ENCODE measurements around the gene BBLN.
"Not testable (repeated sequence)": the region's sequence is repeated elsewhere in the genome, so short reads cannot be mapped to it uniquely, and the experiment has no call there.

The BBLN gene

GRCh38 chr9:128163523-128164306 lies 3.6 kb downstream of the BBLN start:
- no peak for DNase-seq

GRCh38 chr9:128164307-128164885 lies 4.3 kb downstream of the BBLN start:
- no peak for DNase-seq

GRCh38 chr9:128166169-128166568 lies 6.1 kb downstream of the BBLN start:
- no peak for DNase-seq

GRCh38 chr9:128167209-128167608 lies 7.1 kb downstream of the BBLN start:
- DNase-seq: no peak

GRCh38 chr9:128168731-128169308 lies 8.8 kb downstream of the BBLN start:
- DNase-seq: no peak

GRCh38 chr9:128169492-128169891 lies 9.4 kb downstream of the BBLN start:
- no peak for DNase-seq

- DNase-seq: no peak
These were observed 9.9 kb downstream of the BBLN start for GRCh38 chr9:128169925-128170324.

GRCh38 chr9:128174062-128174461 lies 14.0 kb downstream of the BBLN start:
- DNase-seq: no peak

GRCh38 chr9:128175102-128175563 lies 15.1 kb downstream of the BBLN start:
- DNase-seq: no peak

- no peak for DNase-seq
These were observed 15.7 kb downstream of the BBLN start for GRCh38 chr9:128175726-128176125.

GRCh38 chr9:128178806-128179431 lies 18.9 kb downstream of the BBLN start:
- DNase-seq: no peak

- DNase-seq: no peak
These were observed 19.9 kb downstream of the BBLN start for GRCh38 chr9:128180001-128180400.

GRCh38 chr9:128180447-128180846 lies 20.4 kb downstream of the BBLN start:
- DNase-seq: no peak

GRCh38 chr9:128181480-128181879 lies 21.4 kb downstream of the BBLN start:
- not testable (repeated sequence) for DNase-seq

- no peak for DNase-seq
These were observed 23.0 kb downstream of the BBLN start for GRCh38 chr9:128182893-128183588.

- no peak for DNase-seq
These were observed 26.2 kb downstream of the BBLN start for GRCh38 chr9:128185979-128186965.

GRCh38 chr9:128187361-128187760 lies 27.3 kb downstream of the BBLN start:
- no peak for DNase-seq

- DNase-seq: no peak
These were observed 28.1 kb downstream of the BBLN start for GRCh38 chr9:128188209-128188608.

GRCh38 chr9:128190013-128190412 lies 29.9 kb downstream of the BBLN start:
- no peak for DNase-seq

- DNase-seq: no peak
These were observed 30.7 kb downstream of the BBLN start for GRCh38 chr9:128190516-128191405.
